ENCODE measurements around the gene PTTG2. TPM values are rescaled to one million over a fixed set of nuclear protein-coding genes. Genes with fewer than 3 reads are reported as not detected.

Gene PTTG2
- total RNA-seq, 2 donors from 2014 or later: 2.2 to 10.7 TPM

DNA sequence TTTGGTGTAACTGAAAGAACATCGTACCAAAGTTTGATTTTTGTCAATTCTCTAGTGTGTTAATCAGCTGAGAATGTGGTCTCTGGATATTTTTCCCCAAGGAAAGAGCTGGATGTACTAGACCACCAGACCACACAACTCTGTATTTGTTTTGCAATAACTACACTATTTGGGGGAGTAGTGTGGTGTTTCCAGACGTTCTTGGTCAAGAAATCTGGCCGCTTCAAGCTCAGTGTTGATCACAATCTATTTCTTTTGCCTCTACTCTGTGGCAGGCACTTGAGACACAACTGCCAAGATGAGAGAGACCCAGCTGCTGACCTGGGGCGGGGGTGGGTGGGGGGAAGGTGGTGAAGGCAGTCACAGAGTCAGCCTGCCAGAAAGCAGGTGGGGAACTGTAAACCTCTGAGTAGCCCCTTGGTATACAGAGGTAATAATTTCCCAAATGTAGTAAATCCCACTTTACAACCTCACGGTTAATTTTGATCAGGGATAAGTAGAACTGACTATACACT is 30.6 kb downstream of the PTTG2 start:
- DNase-seq (ENCODE audit: low spot score) (no peak), ATAC-seq (ENCODE audit: insufficient number of reproducible peaks, low FRiP score, low read depth) (no peak)
- Histone ChIP-seq H3K4me1 (ENCODE audit: control insufficient read depth in 1 of 2, low read depth in 2 of 2) (peaks cover 42 to 86% of the 10 kb centered on the region in 2 donors), H3K36me3 (no peaks in the 10 kb centered on the region), H3K4me3 (no peak overlapping the region), H3K27me3 (replicated peaks; ENCODE audit: insufficient read depth) (no peaks in the 10 kb centered on the region), H3K27ac (peak overlapping the region; percentile 69 to 76), H3K9me3 (no peaks in the 10 kb centered on the region)
- TF ChIP-seq, protein P1, sequence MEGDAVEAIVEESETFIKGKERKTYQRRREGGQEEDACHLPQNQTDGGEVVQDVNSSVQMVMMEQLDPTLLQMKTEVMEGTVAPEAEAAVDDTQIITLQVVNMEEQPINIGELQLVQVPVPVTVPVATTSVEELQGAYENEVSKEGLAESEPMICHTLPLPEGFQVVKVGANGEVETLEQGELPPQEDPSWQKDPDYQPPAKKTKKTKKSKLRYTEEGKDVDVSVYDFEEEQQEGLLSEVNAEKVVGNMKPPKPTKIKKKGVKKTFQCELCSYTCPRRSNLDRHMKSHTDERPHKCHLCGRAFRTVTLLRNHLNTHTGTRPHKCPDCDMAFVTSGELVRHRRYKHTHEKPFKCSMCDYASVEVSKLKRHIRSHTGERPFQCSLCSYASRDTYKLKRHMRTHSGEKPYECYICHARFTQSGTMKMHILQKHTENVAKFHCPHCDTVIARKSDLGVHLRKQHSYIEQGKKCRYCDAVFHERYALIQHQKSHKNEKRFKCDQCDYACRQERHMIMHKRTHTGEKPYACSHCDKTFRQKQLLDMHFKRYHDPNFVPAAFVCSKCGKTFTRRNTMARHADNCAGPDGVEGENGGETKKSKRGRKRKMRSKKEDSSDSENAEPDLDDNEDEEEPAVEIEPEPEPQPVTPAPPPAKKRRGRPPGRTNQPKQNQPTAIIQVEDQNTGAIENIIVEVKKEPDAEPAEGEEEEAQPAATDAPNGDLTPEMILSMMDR (IDR thresholded peaks at IDR 0.05): no peak

DNA sequence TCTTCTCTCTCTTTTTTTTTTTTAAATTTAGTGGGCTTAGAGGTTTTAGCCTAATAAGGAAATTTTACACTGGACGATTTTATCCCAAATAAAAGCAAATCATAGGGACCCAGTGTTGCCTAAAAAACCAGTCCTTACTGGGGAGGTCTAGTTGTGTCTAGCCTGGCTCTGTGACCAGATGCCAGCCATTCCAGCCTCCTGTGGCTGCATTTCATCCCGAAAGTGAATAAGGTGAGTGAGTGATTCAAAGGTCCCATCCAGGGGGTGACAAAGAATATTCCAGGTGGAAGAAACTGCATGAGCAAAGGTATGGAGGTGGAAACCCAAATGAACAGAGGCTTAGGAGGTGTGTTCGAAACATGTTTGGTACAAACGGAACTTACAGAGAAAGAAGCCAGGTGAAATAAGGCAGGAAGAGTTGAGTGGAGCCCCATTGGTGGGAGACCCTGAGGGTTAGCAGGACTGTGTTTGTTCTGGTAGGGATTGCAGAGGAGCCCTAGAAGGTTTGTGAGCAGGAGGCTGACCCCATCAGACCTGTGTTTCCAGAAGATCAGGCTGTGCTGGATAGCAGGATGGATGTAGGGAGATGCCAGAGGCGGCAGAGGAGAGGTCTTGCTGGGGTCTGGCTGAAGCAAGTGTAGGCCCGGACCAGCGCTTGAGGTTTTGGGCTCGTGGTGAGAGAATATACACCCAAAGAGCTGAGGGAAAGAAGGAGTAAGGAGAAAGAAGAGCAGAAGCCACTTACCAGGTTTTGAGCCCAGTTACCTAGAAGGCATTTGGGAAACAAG is 31.6 kb downstream of the PTTG2 start:
- DNase-seq (ENCODE audit: low spot score) (no peak), ATAC-seq (ENCODE audit: insufficient number of reproducible peaks, low FRiP score, low read depth) (no peak)
- peak overlapping the region; percentile 69 to 76 for H3K27ac ChIP-seq
- no peaks in the 10 kb centered on the region for H3K27me3 ChIP-seq (replicated peaks; ENCODE audit: insufficient read depth)
- no peaks in the 10 kb centered on the region for H3K36me3 ChIP-seq
- H3K4me1 ChIP-seq (ENCODE audit: control insufficient read depth in 1 of 2, low read depth in 2 of 2): peaks cover 52 to 95% of the 10 kb centered on the region in 2 donors
- TF ChIP-seq, protein P1 (IDR thresholded peaks at IDR 0.05): no peak
- H3K9me3 ChIP-seq: no peaks in the 10 kb centered on the region
- no peak overlapping the region for H3K4me3 ChIP-seq

DNA sequence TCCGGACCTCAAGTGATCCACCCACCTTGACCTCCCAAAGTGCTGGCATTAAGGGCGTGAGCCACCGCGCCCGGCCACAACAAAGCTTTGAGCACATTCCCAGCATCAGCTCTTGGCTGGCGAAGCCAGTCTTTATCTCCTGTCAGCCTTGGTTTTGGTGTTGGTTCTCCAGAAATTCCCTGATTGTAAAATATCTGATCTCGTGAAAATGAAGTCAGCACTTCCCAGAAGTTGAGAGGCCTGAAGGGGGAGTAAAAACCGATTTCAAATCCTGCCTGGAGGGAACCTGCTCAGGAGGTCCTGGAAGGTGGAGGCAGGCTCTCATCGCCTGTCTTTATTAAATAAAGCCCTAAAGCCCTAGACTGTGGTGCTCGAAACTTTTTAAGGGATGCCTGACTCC is 33.6 kb downstream of the PTTG2 start:
- Histone ChIP-seq H3K27ac (peak overlapping the region; percentile 61 to 76), H3K36me3 (no peaks in the 10 kb centered on the region), H3K9me3 (no peaks in the 10 kb centered on the region), H3K4me1 (ENCODE audit: control insufficient read depth in 1 of 2, low read depth in 2 of 2) (peaks cover 54 to 98% of the 10 kb centered on the region in 2 donors), H3K27me3 (replicated peaks; ENCODE audit: insufficient read depth) (no peaks in the 10 kb centered on the region), H3K4me3 (no peak overlapping the region)
- TF ChIP-seq, protein P1 (IDR thresholded peaks at IDR 0.05): no peak
- DNase-seq (ENCODE audit: low spot score) (no peak), ATAC-seq (ENCODE audit: insufficient number of reproducible peaks, low FRiP score, low read depth) (no peak)

DNA sequence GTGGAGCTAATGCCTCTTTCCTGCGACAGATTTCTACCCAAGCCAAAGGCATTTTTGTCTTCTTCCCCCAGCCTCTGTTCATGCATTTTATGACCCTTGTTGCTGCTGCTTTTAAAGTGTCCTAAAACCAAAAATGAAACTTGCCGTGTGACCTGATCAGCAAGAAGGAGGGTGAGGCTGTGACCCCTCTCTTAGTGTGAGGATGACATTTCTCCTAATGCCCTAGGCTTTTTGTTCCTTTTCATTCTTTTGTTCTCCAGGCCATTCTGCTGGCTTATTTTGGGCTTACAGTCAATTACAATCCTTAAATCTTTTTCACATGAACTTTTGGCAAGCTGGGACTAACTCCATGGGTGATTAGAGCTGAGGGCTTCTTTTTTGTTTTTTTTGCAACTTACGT is 34.4 kb downstream of the PTTG2 start:
- ATAC-seq (ENCODE audit: insufficient number of reproducible peaks, low FRiP score, low read depth) (no peak), DNase-seq (ENCODE audit: low spot score) (no peak)
- Histone ChIP-seq H3K9me3 (no peaks in the 10 kb centered on the region), H3K27ac (peak overlapping the region; percentile 61 to 76), H3K27me3 (replicated peaks; ENCODE audit: insufficient read depth) (no peaks in the 10 kb centered on the region), H3K36me3 (no peaks in the 10 kb centered on the region), H3K4me3 (peak overlapping the region; percentile 6), H3K4me1 (ENCODE audit: control insufficient read depth in 1 of 2, low read depth in 2 of 2) (peaks cover 46 to 97% of the 10 kb centered on the region in 2 donors)
- TF ChIP-seq, protein P1 (IDR thresholded peaks at IDR 0.05): no peak

DNA sequence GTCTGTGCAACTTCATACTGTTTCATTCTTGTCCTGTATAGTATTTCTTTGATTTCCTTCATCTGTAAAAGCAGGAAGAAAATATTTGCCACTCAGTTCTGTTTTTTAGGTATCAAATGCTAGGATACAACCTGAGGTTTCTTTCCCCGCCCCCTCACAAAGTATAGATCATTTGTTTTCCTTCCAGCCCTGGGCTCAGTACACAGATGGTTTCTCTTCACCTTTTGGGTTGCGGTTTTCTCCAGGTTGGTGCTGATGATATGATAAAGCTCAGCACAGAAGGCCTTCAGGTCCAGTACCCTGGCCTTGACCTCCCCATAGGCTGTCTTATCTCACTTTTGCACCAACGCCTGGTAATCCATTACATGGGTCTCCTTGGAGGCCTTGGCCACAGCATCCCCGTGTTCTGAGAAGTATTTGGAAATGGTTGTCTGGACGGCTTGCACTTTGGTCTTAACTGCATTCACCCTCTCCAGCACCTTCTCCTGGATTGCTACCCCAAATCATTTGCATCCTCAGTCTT is 35.2 kb downstream of the PTTG2 start:
- H3K9me3 ChIP-seq: no peaks in the 10 kb centered on the region
- H3K4me3 ChIP-seq: peak overlapping the region; percentile 6
- peaks cover 41 to 89% of the 10 kb centered on the region in 2 donors for H3K4me1 ChIP-seq (ENCODE audit: control insufficient read depth in 1 of 2, low read depth in 2 of 2)
- TF ChIP-seq, protein P1 (IDR thresholded peaks at IDR 0.05): no peak
- no peak for DNase-seq (ENCODE audit: low spot score)
- no peaks in the 10 kb centered on the region for H3K36me3 ChIP-seq
- no peak for ATAC-seq (ENCODE audit: insufficient number of reproducible peaks, low FRiP score, low read depth)
- no peaks in the 10 kb centered on the region for H3K27me3 ChIP-seq (replicated peaks; ENCODE audit: insufficient read depth)
- H3K27ac ChIP-seq: peak overlapping the region; percentile 61 to 76
